SJCRH30 (cell line): Measurements from ENCODE around the gene BRME1. TPM values are rescaled to one million over a fixed set of nuclear protein-coding genes. Genes with fewer than 3 reads are reported as not detected.

ENCODE experiments used
- DNase-seq, 2 experiments: peaks; one replicate each; pipeline ENCODE4 v3.0.0-alpha.2; 2015 to 2020
- H3K27ac ChIP-seq: fragments of 250-450 bp; sonication (Bioruptor Pico); 2 replicates; pipeline ENCODE4 v1.5.1; 2020; ENCODE audit warnings: mild to moderate bottlenecking, moderate library complexity
- H3K27me3 ChIP-seq: fragments of 250-450 bp; sonication (Bioruptor Pico); 2 replicates; pipeline ENCODE4 v1.5.1; 2020; ENCODE audit warnings: mild to moderate bottlenecking, moderate library complexity
- H3K36me3 ChIP-seq: fragments of 250-450 bp; sonication (Bioruptor Pico); 2 replicates; pipeline ENCODE4 v1.5.1; 2020; ENCODE audit warnings: mild to moderate bottlenecking, moderate library complexity
- H3K4me1 ChIP-seq: fragments of 250-450 bp; sonication (Bioruptor Pico); 2 replicates; pipeline ENCODE4 v1.5.1; 2020; ENCODE audit warnings: mild to moderate bottlenecking, moderate library complexity
- H3K4me3 ChIP-seq: fragments of 250-450 bp; sonication (Bioruptor Pico); 2 replicates; pipeline ENCODE4 v1.5.1; 2020; ENCODE audit warnings: mild to moderate bottlenecking, moderate library complexity
- H3K9me3 ChIP-seq: fragments of 250-450 bp; sonication (Bioruptor Pico); replicated peaks from 2 replicates; pipeline ENCODE4 v1.5.1; 2020; ENCODE audit warnings: mild to moderate bottlenecking, moderate library complexity
- total RNA-seq: library from RNA; depleted of rRNA; stranded (reverse); fragments of >200 nt; shearing (Covaris generic); gene quantifications from 2 replicates; pipeline ENCODE4 v1.2.3, GENCODE V29; 2014

Gene BRME1
- total RNA-seq, 1 experiment from 2014 or later = 10.0 TPM

DNA sequence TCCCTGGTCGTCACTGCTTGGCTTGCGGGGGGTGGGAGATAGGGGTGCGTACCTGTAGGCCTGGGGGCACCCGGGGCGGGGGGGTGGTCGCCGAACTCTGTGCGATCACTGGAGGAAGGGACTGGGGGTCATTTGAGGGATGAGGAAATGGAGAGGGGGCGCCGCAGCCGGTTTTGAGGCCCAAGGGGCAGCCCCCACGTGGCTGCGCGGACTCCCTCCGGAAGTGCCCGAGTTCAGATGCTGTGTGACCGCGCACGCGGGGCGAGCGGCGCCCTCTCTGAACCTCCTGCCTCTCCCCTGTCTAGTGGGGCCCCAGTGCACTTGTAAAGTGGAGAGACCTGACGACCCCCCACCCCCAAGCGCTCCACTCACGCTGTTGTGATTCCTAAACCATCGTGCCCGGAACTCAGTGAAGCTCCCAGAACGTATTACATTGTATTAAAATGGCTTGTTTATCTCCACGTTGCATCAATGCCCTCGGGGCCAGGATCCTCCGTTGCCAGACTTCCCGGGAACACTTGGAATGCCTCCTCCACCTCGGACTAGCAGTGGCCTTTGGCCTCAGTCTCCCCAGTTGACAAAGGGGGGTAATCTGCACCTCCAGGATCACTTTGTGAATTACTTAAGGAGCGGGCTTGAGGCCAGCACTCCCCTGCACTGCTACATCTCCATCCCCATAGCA, 31.9 kb downstream of the BRME1 start:
- no peak overlapping the region for H3K4me3 ChIP-seq
- H3K27me3 ChIP-seq = no peaks in the 10 kb centered on the region
- peaks cover 11% of the 10 kb centered on the region for H3K4me1 ChIP-seq
- DNase-seq = no peak
- H3K27ac ChIP-seq = no peak overlapping the region
- no peaks in the 10 kb centered on the region for H3K36me3 ChIP-seq
- no peaks in the 10 kb centered on the region for H3K9me3 ChIP-seq

DNA sequence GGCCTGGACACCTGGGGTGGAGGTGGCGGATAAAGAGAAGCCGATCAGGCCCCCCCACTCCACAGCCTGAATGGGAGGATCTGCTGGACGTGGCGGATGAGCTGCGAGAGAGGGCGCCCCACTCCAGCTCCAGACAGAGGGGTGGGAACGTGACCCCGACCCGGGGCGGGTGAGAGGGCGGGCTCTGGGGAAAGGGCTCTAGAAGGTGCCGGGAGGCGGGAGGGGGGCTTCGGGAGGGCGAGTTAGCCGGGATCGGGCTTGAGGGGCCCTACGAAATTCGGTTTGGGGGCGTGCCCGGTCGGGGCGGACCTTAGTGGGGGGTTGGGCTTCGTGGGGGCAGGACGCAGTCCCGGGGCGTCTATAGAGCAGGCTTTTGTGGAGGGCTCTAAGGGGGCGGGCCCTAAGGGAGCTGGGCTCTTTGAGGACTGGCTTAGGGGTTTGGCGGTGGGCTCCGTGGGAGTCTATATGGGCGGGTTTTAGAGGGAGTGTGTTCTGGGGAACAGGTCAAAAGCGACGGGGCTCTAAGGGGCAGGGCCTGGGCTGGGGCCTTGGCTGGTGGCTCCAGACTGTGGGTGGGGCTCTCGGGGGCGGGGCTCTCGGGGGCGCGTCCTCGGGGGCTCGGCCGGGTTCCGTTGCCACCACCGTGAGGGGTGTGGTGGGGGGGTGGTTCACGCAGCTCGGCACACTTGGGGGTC, 33.1 kb downstream of the BRME1 start:
- DNase-seq = peak in 1 of 2 experiments; percentile 15

DNA sequence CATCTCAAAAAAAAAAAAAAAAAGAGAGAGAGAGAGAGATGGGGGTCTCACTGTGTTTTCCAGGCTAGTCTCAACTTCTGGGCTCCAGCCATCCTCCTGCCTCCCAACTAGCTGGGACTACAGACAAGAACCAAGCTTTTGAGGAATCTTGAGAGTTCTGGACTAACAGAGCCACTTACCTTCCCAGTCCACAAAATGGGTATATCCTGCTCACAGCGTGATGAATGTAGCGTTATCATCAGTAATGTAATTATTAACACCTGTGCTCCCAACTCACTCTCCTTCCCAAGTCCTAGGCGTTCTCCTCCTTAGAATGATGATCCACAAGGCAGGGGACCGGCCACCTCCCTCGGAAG, 33.6 kb downstream of the BRME1 start:
- Histone ChIP-seq H3K36me3 (no peaks in the 10 kb centered on the region), H3K4me3 (no peak overlapping the region), H3K27me3 (no peaks in the 10 kb centered on the region), H3K27ac (no peak overlapping the region), H3K4me1 (peaks cover 11% of the 10 kb centered on the region), H3K9me3 (no peaks in the 10 kb centered on the region)
- no peak for DNase-seq

More for the DNA sequence above, 33.1 kb downstream of the BRME1 start:
- Histone ChIP-seq H3K27me3 (no peaks in the 10 kb centered on the region), H3K27ac (no peak overlapping the region), H3K36me3 (no peaks in the 10 kb centered on the region), H3K4me3 (no peak overlapping the region), H3K4me1 (peaks cover 11% of the 10 kb centered on the region), H3K9me3 (no peaks in the 10 kb centered on the region)

DNA sequence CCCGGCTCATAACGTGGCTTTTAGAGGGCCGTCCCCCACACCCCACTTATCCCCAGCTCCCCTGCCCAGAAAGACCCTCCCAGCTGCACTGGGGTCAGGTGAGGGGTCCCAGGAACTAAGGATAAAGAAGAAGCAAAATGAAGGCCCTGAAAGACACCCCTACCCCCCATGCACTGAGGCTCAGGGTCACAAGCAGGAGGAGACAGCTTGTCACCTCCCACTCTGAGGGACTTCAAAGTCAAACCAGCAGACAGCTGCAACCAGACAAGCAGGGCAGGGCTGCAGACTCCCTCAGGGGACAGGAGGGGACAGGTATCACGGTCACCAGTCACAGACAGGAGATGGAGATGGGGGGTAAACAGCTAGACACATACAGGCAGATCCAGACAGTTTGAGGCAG, 35.0 kb downstream of the BRME1 start:
- peak overlapping the region; percentile 27 for H3K27ac ChIP-seq
- H3K27me3 ChIP-seq = no peaks in the 10 kb centered on the region
- DNase-seq = peak in 1 of 2 experiments; percentile 29
- no peaks in the 10 kb centered on the region for H3K36me3 ChIP-seq
- H3K4me3 ChIP-seq = no peak overlapping the region
- no peaks in the 10 kb centered on the region for H3K9me3 ChIP-seq
- peaks cover 15% of the 10 kb centered on the region for H3K4me1 ChIP-seq

DNA sequence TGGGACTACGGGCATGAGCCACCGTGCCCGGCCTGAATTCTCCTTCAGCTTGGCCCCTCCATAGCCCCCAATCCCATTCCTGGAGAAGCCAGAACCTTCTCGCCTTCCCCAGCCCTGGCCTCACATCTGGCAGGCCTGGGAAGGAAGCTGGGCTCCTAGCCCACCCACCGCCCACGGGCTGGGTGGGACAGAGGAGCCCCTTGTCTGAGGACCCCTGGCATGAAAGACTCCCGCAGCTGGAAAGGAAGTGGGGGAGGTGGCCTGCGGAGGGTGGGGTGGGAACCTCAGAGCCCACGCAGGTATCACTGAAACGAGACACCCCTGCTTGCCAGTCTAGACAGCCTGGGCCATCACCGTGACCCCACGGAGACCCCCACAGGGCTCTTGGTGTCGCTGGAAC, 36.6 kb downstream of the BRME1 start:
- Histone ChIP-seq H3K4me3 (no peak overlapping the region), H3K27ac (no peak overlapping the region), H3K9me3 (no peaks in the 10 kb centered on the region), H3K36me3 (no peaks in the 10 kb centered on the region), H3K27me3 (no peaks in the 10 kb centered on the region), H3K4me1 (peaks cover 17% of the 10 kb centered on the region)
- DNase-seq = no peak

DNA sequence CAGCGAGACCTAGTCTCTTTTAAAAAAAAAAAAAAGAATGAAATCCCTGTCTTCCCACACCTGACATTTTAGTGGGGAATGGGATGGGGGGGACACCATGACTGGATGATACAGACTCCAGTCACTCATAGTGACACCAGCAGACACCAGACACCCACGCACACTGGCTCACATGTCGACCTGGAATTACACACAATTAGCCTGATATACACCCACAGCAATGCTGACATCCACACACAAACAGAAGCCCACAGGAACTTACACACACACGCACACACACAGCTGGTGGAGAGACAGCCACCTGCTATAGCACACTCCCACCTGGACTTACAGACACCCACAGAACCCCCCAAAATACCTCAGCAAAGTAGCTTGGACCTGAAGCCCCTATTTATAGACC, 37.3 kb downstream of the BRME1 start:
- no peak overlapping the region for H3K4me3 ChIP-seq
- no peaks in the 10 kb centered on the region for H3K9me3 ChIP-seq
- H3K27ac ChIP-seq = no peak overlapping the region
- DNase-seq = no peak
- no peaks in the 10 kb centered on the region for H3K36me3 ChIP-seq
- peaks cover 23% of the 10 kb centered on the region for H3K4me1 ChIP-seq
- no peaks in the 10 kb centered on the region for H3K27me3 ChIP-seq

DNA sequence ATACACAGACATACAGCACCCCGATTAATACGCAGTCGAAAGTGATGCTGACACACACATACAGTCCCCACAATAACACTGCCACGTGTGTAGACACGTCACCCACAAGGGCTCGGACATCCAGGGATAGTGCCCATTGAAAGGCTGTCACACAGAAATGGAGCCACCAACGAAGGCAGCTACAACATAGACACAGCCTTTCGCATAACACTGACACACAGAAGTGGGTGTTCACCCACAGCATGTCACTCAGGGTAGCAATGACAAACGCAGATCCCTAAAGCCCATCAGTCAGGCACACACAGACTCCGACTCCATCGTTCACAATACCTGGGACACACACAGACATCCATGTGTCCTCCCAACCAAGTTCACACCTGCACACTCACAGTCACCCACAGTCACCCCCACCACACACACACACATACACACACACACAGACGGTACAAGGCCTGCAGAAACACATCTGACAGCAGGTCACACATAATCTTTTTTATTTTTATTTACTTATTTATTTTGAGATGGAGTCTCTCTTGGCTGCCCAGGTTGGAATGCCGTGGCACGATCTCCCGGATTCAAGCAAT, 39.4 kb downstream of the BRME1 start:
- H3K27me3 ChIP-seq = no peaks in the 10 kb centered on the region
- no peak for DNase-seq
- peak overlapping the region; percentile 72 for H3K4me3 ChIP-seq
- peaks cover 22% of the 10 kb centered on the region for H3K4me1 ChIP-seq
- H3K36me3 ChIP-seq = no peaks in the 10 kb centered on the region
- peak overlapping the region; percentile 47; the same call in 1 of the 2 replicates for H3K27ac ChIP-seq
- no peaks in the 10 kb centered on the region for H3K9me3 ChIP-seq

DNA sequence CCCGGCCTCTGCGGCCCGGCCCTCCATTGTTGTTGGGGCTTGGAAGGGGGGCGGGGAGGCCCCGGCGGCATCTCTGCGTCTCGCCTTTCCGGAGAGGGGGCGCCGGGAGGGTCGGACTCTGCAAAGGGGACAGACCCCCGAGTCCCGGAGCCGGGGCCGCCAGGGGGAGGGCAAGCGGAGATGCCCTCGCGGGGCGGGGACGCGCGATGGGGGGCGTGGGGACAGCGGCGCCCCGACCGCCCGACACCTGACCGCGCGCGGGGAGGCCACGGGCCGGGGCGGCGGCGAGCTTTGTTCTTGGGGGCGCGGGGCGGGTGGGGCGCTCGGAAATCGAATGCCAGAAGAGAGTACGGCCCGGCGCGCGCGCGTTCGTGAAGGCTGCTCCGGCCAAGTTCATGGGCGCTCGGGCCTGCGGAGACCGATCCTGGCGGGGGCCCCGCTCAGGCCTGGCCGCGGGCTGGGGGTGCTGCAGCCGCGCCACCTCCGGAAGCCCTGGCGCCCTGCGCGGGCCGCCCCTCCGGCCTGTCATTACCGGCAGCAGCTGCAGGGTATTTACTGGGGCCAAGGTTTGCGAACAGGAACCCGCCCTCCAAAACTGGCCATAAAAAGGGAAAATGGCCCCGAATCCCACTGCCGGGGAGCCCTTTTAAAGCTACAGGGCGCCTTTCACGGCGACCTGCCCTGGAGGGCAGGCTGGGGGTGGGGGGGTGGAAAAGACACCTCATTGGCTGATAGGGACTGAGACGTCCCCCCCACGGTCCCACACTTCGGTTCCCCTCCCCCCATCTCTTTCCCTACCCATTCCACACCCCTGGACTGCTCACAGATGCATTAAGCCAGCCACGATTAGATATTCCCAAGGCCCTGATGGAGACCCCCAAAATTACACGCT, 40.1 kb downstream of the BRME1 start:
- DNase-seq = peak; percentile 78 to 81
- Histone ChIP-seq H3K36me3 (no peaks in the 10 kb centered on the region), H3K27me3 (no peaks in the 10 kb centered on the region), H3K27ac (peak overlapping the region; percentile 47), H3K9me3 (no peaks in the 10 kb centered on the region), H3K4me1 (peaks cover 18% of the 10 kb centered on the region), H3K4me3 (peak overlapping the region; percentile 72)

DNA sequence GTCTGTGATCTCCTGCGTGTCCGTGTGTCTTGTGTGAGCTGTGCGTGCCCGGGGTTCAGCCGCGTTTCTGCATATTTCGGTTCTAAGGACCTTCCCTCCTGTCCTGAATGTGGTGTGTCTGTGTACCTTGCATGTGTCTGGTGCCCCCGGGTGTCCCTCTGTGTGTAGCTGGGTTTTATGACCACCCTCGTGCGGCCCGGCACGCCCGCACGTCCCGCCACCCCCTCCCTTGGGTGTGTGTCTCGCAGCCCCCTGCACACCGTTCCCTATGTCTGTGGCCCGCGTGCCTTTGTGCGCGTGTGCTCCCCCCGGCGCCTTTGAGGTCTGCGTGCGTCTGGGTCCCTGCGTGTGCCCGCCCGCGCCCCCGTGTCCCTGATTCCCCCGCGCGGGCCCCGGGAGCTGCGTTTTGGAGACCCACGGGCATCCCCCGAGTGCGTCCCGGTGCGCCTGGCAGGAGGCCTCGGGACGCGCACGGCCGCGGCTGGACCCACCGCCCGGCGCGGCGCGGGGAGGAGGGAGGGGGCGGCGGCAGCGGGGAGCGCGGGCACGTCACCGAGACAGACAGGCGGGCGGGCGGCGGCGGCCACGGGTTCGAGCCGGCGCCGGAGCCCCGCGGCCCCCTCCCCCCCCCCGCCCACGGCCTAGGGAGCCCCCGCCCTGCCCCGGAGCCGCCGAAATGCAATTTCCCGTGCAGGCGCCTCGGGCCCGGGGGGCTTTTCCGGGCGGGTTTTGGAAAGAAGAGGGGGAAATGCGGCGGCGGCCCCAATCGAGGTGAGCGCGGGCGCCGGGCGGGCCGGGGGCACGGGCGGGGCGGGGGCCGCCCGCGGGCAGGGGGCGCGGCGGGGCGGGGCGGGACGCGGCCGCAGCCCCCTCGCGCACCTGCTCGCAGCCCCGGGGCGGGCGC, 41.0 kb downstream of the BRME1 start:
- Histone ChIP-seq H3K27ac (peak overlapping the region; percentile 29; the same call in 1 of the 2 replicates), H3K27me3 (no peaks in the 10 kb centered on the region), H3K36me3 (no peaks in the 10 kb centered on the region), H3K4me1 (peaks cover 21% of the 10 kb centered on the region; the same call in 1 of the 2 replicates), H3K4me3 (peak overlapping the region; percentile 72), H3K9me3 (no peaks in the 10 kb centered on the region)
- DNase-seq = peak; percentile 45 to 51

DNA sequence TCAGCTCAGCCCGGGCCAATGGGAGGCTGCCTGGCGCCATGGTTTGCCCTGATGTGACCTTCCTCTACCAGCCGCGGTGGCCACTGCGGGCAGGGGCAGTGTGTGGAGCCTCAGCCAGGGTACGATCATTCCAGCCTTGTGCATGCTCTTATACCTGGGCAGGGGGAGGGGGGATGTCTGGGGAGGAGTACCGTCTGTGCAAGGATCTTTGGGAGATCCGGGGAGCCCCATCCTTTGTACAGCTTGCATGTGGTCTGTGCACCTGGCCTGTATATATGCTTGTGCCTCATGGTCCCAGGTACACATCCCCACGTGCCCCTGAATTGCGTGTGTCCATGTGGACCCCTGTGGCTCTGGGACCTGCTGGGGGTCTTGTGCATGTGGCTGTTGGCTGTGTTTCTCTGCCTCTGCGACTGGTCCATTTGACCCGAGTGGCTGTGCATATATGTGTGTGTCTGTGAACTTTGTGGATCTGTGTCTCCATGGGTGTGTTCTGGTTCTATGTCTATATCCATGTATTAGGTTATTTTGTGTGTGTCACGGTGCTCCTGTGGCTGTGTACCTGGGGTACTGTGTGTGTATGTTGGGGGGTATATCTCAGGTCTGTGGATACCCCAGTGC, 41.8 kb downstream of the BRME1 start:
- H3K9me3 ChIP-seq = no peaks in the 10 kb centered on the region
- DNase-seq = peak; percentile 54
- peak overlapping the region; percentile 72 for H3K4me3 ChIP-seq
- H3K36me3 ChIP-seq = no peaks in the 10 kb centered on the region
- peak overlapping the region; percentile 29; the same call in 1 of the 2 replicates for H3K27ac ChIP-seq
- peaks cover 21% of the 10 kb centered on the region; the same call in 1 of the 2 replicates for H3K4me1 ChIP-seq
- no peaks in the 10 kb centered on the region for H3K27me3 ChIP-seq

DNA sequence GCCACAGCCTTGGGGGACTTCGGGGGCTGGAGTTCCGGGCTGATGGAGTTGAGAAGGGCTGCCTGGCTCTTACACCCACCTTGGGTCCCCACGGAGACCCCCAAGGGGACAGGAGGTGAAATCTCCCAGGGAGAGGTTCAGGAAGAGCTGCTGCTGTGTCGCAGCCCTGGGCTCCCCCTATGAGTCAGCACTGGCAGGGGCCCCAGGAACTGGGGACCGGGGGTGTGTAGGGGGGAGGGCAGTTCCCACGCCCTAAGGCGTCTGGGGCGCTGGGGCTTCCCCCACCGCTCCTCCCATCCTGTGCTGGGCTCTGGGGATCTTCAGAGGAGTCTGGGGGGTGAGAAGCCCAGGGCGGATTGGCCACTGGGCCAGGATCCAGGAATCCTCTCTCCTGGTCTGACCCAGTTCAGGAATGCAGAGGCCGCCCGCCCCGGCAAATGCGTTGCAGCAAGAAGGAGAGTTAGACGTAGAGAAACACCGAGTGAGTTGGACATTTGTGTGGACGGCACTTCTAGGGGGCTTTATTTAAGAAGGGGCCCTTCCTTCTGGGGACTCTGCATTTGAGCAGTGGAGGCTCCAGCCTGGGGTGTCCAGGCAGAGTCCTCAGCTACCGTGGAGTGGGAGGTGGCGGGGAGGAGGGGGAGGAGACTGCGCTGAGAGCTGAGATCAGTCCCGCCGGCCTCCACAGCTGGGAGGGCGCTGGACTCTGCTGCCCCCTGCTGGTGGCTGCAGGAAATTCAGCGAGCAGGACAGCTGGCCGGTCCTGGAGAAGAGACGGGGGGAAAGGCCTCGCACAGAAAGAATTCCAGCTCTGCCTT, 44.0 kb downstream of the BRME1 start:
- Histone ChIP-seq H3K9me3 (no peaks in the 10 kb centered on the region), H3K27me3 (no peaks in the 10 kb centered on the region), H3K27ac (peak overlapping the region; percentile 97), H3K36me3 (no peaks in the 10 kb centered on the region), H3K4me3 (peak overlapping the region; percentile 55), H3K4me1 (peaks cover 21% of the 10 kb centered on the region; the same call in 1 of the 2 replicates)
- peak; percentile 98 for DNase-seq

DNA sequence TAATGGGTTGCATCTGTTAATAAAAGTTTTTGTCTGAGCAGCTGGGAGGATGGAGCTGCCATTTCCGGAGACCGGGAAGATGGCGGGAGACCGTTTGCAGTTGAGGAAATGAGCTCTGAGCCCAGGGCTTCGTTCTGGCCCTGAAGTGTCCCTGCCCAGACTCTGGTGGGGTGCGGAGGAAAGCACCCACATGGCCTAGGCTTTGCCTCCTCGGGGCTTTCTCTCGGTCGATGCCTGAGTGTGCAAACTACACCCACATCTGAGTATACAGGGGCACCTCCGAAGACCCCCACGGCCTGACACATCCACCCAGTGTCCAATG, 44.6 kb downstream of the BRME1 start:
- peaks cover 20% of the 10 kb centered on the region; the same call in 1 of the 2 replicates for H3K4me1 ChIP-seq
- no peaks in the 10 kb centered on the region for H3K27me3 ChIP-seq
- peak overlapping the region; percentile 97 for H3K27ac ChIP-seq
- no peaks in the 10 kb centered on the region for H3K36me3 ChIP-seq
- H3K4me3 ChIP-seq = peak overlapping the region; percentile 55
- peak; percentile 71 to 79 for DNase-seq
- H3K9me3 ChIP-seq = no peaks in the 10 kb centered on the region
